Femur (tissue), 1 donor: ENCODE data around the gene C8G.

Experiments used
- DNase-seq: peaks from one replicate; pipeline ENCODE4 v3.0.0-alpha.2; 2017

Gene C8G

DNA sequence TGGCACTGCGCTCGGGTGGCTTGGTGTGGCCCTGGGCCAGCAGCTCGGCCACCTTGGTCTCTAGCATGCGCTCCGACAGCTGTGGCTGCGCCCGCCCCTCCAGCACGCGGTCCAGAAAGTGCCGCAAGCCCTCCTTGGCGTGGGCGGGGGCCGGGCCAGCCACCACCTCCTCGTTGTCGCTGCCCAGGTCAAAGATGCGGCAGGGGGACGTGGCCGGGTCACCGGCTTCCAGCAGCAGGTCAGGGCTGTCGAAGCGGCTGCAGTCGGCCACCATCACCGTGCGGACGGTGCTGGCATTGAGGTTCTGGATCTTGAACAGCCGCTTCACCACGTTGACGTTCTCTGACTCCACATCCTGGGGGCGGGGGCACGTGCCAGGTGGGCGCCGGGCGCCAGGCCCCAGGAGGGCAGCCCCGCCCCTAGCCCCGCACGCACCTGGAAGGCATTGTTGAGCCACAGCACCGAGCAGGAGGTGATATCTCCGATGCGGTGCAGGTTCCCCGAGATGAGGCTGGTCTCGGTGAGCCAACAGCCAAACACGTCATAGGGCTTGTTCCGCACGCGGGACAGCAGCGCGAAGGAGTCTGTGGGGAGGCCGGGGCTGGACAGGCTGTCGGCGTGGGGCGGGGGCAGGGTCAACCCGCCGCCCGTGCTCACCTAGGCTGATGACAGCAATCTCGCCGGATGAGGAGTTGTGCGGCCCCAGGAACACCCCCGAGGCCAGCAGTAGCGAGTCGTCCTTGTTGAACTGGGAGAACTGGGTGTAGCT is 2.7 kb upstream of the C8G start:
- peak; percentile 23 for DNase-seq

DNA sequence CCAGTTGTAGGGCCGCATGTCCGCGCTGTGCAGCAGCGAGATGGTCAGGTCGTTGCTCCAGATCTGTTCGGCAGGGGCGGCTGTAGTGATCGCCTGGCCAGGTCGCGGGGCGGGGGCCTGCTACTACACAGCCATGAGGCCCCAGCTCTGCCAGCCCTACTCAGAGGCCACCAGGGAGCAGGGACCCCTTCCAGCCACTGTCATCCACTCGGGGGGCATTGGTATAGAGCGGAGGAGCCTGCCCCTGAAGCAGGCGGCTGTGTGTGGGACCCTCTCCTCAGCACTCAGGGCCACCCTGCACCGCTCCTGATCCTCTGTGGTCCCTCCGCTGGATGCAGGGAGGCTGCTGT is 2.2 kb upstream of the C8G start:
- no peak for DNase-seq

DNA sequence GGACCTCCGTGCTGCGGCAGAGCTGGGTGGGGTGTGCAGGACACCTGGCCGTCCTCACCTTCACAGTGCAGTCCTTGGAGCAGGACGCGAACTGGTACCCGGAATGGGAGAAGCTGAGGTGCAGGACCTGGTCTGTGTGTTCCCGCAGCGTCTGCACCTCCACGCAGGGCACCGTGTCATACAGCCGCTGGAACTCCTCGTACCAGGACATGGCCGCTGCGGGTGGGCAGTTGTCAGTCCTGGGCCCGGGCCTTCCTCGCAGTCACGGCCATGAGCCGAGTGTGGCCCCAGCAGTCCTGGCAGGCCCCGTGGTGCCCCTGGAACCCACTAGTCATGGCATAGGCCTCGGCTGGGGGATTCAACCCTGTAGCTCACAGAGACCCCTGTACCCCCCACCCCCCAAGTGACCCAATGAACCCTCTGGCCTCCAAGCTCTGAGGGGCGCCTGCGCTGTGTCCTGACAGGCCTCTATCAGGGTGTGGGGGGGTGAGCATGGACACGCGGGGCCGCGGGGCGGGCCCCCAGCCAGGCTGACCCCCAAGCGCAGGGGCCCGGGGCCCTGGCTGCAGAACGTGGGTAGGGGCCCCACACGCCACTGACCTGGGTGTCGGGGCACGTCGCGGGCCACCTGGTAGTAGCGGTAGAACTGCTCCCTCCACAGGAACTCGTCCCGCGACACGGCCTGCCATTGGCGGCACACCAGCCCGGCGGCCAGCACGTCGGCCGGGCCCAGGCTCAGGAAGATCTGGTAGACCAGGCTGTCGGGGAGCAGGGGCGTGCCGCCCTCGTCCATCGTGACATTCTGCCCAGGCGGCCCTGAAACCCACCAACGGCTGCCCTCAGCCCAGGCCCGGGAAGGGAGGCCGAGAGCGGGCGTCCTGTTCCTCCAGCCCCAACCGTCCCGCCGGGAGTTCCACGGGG is 1.5 kb upstream of the C8G start:
- DNase-seq = peak; percentile 55

DNA sequence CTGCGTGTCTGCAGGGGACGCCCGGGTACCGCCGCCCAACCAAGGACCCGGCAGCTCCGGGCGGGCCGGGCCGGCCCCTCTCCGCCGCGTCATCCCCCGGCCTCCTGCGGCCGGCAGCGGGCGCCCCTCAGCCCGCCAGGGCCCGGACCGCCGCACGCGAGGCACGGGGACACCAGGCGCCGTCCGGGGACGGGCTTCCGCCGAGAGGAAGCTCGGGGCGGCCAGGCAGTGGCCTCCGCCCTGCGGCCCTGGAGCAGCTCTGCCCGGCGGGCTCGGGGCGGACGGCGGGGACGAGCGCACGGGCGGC is 878 bp upstream of the C8G start:
- DNase-seq = no peak

DNA sequence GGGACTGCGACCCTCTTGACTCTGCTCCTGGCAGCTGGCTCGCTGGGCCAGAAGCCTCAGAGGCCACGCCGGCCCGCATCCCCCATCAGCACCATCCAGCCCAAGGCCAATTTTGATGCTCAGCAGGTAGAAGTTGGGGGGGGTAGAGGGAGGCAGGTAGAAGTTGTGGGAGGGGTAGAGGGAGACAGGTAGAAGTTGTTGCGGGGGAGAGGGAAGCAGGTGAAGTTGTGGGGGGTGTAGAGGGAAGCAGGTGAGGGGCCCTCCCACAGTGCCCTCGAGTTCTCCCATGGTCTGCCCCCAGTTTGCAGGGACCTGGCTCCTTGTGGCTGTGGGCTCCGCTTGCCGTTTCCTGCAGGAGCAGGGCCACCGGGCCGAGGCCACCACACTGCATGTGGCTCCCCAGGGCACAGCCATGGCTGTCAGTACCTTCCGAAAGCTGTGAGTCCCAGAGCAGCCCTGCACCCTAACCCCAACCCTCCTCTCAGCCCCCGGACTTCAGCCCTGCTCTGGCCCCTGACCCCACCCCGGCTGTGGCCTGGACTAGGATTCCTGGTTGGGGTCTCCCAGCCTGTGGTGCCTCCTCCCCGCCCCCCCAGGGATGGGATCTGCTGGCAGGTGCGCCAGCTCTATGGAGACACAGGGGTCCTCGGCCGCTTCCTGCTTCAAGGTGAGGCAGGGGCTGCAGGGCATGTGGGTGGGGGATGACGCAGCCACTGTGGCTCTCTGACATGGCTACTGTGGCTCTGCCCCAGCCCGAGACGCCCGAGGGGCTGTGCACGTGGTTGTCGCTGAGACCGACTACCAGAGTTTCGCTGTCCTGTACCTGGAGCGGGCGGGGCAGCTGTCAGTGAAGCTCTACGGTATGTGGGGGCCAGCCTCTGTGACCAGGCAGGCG is 537 bp downstream of the C8G start:
- DNase-seq = no peak

DNA sequence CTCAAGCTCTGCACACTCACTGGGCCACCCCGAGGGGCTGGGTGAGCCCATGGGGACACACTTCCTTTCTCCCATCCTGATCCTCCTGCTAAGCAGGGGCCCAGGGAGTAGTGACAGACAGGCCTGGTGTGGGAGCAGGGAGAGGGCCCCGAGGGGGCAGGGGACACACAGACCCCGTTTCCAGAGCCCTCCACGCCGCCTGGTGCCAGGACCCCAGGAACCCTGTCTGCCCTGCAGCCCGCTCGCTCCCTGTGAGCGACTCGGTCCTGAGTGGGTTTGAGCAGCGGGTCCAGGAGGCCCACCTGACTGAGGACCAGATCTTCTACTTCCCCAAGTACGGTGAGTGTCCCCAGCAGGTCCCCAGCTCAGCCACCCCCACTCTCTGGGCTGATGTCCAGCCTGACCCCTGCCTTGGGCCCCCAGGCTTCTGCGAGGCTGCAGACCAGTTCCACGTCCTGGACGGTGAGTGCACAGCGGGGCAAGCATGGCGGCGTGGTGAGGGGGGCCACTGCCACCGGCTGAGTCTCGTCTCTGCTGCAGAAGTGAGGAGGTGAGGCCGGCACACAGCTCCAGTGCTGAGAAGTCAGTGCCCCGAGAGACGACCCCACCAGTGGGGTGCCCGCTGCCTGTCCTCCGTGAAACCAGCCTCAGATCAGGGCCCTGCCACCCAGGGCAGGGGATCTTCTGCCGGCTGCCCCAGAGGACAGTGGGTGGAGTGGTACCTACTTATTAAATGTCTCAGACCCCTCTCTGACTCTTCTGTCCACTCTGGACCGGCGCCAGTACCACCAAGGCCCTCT is 1.4 kb downstream of the C8G start:
- no peak for DNase-seq

DNA sequence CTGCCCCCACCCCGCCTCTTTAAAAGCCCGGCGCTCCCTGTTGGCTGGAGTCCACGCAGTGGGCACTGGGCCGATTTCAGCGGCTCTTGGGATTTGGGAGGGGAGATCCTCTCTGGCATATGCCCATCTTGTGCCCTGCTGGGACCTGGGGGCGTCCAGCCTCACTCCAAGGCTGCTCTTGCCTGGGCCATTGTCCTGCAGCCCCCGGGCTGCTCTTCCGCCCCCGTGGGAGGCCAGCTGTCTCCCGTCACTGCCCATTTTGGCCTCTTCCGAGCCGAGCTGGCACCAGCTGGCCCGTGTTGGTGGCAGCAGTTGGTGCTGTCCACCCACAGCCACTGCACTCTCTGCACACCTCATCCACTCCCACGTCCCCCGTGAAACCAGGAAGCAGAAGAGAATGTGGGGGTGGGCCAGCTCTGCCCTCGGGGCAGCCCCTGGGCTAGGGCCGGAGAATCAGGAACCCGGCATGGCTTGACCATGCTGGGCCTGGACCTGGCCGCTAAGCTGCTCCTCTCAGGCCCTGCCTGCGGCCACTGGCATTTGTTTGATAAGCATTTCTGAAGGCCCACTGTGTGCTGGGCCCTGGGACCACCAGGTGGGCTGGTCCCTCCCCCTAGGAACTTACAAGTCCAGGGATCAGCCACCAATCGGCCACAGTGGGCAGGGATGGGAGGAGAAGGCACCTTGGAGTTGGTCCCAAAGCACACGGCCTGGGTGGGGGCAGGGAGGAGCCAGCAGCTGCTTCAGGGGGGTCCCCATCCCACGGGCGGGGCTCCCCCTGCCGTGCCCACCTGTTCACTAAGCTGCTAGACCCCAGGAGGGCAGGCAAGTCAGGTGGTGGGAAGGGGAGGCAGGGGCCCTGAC is 2.2 kb downstream of the C8G start:
- peak; percentile 25 for DNase-seq

DNA sequence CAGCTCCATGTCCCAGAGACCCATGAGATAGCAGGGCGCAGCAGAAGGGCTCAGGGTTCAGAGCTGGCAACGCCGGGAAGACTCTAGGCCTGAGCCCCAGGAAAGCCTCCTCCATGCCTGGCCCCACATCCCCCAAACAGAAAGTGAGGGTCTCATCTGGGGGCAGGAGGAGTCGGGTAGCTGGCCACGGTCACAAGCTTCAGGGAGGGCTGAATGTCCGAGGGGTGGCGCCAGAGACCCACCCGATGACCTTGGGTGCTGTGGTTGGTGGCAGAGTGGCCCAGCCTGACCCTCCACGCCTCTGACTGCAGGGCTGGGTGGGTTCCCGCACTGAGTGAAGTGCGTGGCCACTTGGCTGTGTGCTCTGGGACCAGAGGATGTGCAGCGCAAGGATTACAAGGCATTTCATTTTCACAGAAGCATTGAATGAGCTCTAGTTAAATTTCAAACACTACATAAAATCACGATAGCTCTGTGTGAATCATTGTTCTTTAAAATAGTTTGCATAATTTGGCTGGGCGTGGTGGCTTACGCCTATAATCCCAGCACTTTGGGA is 3.0 kb downstream of the C8G start:
- DNase-seq = peak; percentile 71

DNA sequence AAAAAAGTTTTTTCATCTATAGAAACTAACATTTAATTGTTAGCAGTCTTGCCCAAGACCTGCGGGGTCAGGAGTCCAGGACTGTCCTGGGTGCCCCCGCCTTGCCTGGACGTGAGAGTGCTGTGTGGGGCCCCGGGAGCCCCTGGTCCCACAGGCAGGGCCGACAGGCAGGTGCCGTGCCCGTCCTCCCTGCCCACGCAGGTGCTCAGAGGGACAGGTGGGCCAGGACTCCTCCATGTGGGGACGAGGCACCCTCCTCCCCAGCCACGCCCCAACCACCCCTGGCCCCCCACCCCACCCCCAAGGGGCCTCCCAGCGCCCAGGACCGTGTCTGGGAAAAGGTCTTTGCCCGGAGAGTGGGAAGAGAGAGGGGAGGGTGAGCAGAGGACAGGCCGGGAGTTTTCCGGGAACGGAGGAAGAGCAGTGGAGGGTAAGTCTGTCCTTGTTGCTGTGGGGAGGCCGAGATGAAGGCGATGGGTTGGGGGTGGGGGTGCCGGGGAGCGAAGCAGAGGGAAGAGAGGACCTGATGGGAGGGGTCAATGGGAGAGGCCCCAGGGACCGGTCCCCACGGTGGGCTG is 4.3 kb downstream of the C8G start:
- peak; percentile 21 for DNase-seq

DNA sequence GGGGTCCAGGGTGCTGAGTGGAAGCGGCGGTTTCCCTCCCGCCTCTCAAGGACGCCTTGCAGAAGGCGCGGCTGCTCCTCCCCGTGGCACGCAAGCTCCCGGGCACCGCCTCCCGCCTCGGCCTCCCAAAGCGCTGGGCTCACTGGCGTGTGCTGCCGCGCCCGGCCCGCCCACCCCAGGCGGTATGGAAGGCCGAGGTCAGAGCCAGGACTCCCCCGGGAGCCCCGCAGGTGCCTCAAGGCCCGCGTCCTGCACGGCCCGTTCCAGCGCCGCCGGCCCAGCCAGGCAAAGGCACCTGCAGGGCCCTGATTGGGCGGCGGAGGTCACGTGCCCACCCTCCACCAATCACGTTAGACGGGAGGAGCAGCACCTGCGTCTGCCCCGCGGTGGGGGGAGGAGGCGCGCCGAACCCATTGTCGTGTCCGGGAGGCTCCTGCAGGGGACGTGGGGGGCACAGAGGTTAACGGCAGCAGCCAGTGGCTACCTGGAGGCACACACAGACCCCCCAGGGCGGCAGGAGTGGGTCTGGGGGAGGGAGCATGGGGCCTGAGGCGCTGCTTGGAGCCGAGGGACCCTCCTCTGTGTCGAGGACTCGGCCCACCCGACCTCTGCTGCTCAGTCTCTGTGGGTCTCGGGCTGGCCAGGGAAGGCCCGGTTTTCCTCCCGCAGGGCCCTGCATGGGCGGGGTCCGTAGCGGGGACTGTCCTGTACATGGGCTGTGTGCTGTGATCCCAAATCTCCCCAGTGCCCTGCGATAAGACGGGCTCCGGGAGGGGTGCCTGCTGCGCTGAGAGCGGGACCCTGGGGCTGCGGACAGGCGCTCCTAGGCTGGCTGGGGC is 5.0 kb downstream of the C8G start:
- DNase-seq = peak; percentile 93

DNA sequence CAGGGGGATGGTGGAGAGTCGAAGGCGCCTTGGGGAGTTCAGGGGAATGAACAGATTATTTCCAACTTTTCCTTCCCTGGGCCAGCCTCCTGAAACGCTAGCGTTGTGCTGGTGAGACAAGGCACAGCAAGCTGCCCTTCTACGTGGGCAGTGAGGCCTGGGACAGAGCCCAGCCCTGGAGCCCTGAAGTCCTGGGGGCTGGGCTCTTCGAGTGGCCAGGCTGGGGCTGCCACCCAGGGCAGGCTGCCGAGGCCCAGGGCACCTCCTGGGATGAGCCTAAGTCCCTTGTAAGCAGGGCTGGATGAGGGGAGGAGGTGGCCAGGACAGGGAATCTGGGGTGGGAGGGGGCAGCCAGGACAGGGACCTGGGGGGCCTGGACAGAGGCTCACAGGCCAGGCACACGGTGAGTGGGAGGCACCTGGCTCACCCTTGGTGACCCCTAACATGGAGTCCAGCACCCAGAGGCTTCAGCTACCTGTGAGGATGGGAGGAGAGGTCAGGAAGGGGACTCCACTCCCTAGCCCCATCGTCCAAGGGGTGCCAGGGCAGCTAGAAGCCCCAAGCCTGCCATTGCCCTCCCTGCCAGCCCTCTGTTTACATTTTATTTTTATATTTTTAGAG is 5.7 kb downstream of the C8G start:
- DNase-seq = no peak

DNA sequence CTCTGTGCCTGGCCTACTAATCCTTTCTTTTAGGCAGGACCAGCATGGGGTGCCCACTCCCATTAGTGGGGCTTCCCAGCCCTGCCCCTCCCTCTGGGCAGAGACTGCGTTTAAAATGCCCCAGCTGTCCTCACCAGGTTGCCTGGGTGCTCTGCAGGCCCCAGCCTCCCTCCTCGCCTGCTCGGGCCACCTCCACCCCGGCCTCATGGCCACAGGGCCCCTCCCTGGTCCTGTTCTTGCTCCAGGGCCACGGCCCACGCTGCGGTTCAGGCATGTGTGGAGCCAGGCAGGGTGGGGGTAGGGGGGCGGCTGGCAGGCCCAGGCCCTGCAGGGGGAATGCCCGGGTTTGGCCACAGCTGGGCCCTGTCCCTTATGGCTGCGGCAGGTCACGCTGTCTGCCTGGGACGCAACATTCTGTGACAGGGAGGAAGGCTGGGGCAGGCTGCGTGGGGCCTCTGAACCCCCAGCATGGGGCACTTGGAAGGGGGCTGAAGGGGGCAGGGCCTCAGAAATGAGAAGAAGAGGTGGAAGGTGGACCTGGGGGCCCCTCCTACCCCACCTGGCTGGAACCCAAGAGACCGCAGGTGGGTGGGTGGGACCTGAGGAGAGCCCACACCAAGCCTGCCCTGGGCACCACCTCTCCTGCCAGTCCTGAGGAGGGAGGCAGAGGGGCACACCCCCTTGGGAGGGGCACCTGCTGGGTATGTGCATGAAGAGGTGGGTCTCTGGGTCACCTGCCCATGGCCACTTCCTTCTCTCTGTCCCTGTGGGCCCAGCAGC is 6.7 kb downstream of the C8G start, which contains the start of gene LCN12:
LCN12 (plus strand) TSS at position 733 of the 780 bp plus-strand sequence. CDS start 55 bp downstream, outside the sequence.
- peak; percentile 25 for DNase-seq

DNA sequence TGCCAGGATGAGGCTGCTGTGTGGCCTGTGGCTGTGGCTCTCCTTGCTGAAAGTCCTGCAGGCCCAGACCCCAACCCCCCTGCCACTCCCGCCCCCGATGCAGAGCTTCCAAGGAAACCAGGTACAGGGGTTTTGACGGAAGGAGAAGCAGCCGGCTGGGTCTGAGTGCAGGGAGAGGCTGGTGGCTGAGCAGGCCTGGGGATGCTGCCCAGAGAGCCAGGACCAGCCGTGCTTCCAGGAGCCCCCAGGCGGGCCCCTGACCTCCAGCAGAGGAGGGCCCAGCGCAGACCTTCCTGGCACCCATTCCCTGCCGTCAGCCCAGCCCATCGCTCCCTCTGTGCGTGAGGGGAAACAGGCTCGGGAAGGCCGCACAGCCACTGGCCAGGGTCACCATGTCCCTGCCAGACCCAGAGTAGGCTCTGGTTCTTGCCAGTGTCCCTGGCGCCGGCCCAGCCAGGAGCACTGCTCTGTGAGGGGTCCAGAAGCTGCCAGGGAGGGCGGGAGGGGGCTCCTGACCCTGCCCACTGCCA is 7.3 kb downstream of the C8G start:
- DNase-seq = peak; percentile 18

DNA sequence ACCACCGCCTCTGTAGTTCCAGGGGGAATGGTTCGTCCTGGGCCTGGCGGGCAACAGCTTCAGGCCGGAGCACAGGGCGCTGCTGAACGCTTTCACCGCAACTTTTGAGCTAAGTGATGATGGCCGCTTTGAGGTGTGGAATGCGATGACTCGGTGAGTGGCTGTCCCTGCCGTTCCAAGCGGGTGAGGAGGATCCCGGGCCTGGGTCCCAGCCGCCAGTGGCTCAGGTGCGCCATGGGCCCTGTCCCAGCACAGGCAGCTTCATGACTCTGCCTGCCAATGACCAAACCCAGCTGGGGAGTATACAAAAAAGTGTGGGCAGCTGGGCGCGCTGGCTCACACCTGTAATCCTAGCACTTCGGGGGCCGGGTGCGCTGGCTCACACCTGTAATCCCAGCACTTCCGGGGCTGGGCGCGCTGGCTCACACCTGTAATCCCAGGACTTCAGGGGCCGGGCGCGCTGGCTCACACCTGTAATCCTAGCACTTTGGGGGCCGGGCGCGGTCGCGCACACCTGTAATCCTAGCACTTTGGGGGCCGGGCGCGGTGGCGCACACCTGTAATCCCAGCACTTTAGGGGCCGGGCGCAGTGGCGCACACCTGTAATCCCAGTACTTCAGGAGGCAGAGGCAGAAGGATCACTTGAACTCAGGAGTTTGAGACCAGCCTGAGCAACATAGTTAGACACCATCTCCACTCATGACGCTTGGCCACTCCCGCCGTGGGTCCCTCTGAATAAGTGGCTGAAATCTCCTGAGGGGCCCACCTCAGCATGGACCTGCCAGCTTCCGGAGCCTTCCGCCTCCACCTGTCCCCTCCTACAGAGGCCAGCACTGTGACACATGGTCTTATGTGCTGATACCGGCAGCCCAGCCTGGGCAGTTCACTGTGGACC is 8.1 kb downstream of the C8G start:
- DNase-seq = peak; percentile 13

DNA sequence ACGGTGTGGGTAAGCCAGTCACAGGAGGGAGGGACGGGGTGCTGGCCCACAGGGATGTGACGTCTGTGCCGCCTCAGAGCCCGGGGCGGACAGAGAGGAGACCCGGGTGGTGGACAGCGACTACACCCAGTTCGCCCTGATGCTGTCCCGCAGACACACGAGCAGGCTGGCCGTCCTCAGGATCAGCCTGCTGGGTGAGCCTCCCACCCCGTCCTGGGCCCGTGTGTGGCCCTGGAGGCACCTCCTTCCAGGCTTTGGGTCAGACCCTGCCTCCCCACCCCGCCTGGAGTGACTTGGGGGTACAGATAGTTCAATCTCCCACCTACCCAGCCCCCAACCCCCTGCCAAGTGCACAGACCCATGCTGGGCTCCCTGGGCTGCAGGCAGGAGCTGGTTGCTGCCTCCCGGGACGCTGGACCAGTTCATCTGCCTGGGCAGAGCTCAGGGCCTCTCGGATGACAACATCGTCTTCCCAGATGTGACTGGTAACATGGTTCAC is 8.8 kb downstream of the C8G start:
- DNase-seq = peak; percentile 17

DNA sequence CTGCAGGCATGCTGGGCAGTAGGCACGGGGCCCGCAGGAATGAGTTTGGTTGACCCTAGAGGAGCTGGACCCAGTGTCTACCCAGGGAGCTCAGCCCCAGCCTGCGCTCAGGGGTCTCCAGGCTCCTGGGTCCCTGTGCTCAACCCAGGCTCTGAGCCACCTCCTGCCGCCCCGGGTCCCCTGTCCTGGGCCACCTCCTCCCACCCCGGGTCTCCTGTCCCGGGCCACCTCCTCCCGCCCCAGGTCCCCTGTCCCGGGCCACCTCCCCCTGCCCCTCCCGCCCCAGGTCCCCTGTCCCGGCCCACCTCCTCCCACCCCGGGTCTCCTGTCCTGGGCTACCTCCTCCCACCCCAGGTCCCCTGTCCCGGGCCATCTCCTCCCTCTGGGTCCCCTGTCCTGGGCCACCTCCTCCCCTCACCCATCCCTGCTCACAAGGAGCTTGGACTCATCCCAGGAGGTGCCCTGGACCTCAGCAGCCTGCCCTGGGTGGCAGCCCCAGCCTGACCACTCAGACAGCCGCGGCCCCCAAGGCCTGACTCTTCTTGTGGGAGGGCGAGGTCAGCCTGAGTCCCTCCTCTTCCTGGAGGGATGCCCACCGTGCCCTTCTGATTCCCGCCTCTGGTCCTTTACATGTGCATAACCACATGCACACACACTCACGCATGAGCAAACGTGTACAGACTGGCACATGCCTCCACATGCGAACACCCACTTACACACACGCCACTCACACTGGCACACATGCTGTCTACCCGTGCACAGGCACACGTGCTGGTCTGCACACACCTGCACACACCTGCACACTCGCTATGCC is 9.4 kb downstream of the C8G start:
- peak; percentile 16 for DNase-seq
